ENCODE measurements around the gene SNX11.
"Not testable (repeated sequence)": the region's sequence is repeated elsewhere in the genome, so short reads cannot be mapped to it uniquely, and the experiment has no call there.

- TF ChIP-seq, protein P1, sequence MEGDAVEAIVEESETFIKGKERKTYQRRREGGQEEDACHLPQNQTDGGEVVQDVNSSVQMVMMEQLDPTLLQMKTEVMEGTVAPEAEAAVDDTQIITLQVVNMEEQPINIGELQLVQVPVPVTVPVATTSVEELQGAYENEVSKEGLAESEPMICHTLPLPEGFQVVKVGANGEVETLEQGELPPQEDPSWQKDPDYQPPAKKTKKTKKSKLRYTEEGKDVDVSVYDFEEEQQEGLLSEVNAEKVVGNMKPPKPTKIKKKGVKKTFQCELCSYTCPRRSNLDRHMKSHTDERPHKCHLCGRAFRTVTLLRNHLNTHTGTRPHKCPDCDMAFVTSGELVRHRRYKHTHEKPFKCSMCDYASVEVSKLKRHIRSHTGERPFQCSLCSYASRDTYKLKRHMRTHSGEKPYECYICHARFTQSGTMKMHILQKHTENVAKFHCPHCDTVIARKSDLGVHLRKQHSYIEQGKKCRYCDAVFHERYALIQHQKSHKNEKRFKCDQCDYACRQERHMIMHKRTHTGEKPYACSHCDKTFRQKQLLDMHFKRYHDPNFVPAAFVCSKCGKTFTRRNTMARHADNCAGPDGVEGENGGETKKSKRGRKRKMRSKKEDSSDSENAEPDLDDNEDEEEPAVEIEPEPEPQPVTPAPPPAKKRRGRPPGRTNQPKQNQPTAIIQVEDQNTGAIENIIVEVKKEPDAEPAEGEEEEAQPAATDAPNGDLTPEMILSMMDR (IDR thresholded peaks at IDR 0.05), result not testable (repeated sequence)
- not testable (repeated sequence) for TF ChIP-seq POLR2A (IDR thresholded peaks at IDR 0.05)
Measured at GRCh38 chr17:48077152-48077551, 30.4 kb upstream of the SNX11 start.
